Panc1 (cell line): Measurements from ENCODE around the gene UBE2J2. TPM values are rescaled to one million over a fixed set of nuclear protein-coding genes. Genes with fewer than 3 reads are reported as not detected.

Source experiments
- ATAC-seq: fragments of 200-7000 bp; cut with Tn5 transposase; 2 replicates; pipeline ENCODE4 v1.9.1; 2020; ENCODE audit warnings: mild to moderate bottlenecking, moderate library complexity
- BruUV-seq: library from RNA; stranded (reverse); fragments of 400-500 nt; replicated peaks from 2 replicates; lab custom pipeline; 2021; lab: Mats Ljungman, UMichigan
- CTCF ChIA-PET: fragments of 300-600 bp; sonication (Branson Sonifier 250); formaldehyde crosslinking; loops from one replicate; lab custom pipeline; 2022; ENCODE audit warnings: antibody characterized with exemption; lab: Charles Lee
- POLR2A ChIA-PET: fragments of 300-600 bp; sonication (Branson Sonifier 250); formaldehyde crosslinking; loops from one replicate; lab custom pipeline; 2022; ENCODE audit warnings: antibody characterized with exemption; lab: Charles Lee
- DNase-seq: peaks from one replicate; pipeline ENCODE4 v3.0.0-alpha.2; 2010; ENCODE audit warnings: low read depth, low spot score
- H3K27ac ChIP-seq: 2 replicates; pipeline ENCODE4 v1.5.1; 2011; ENCODE audit warnings: mild to moderate bottlenecking, low read length, inconsistent platforms
- H3K27me3 ChIP-seq: fragments of 200-500 bp; sonication (Bioruptor generic); 2 replicates; pipeline ENCODE4 v1.6.0; 2014; ENCODE audit warnings: low read length, inconsistent platforms; ENCODE audit not compliant: control insufficient read depth, insufficient read depth
- H3K36me3 ChIP-seq: fragments of 200-500 bp; sonication (Bioruptor generic); 2 replicates; pipeline ENCODE4 v1.5.1; 2014; ENCODE audit warnings: inconsistent platforms, mild to moderate bottlenecking, low read length, moderate library complexity; ENCODE audit not compliant: control insufficient read depth, insufficient read depth
- H3K4me1 ChIP-seq: 2 replicates; pipeline ENCODE4 v1.5.1; 2011; ENCODE audit warnings: inconsistent platforms, mild to moderate bottlenecking, low read length, moderate library complexity; ENCODE audit not compliant: control insufficient read depth, insufficient read depth
- H3K4me3 ChIP-seq, 2 experiments: 2 replicates each; pipeline ENCODE4 v1.5.1; 2011 to 2012; ENCODE audit warnings: low read depth in 2 of 2, low read length in 2 of 2, mild to moderate bottlenecking in 2 of 2, inconsistent platforms in 1 of 2, moderate library complexity in 1 of 2
- H3K9me3 ChIP-seq: fragments of 200-500 bp; sonication (Bioruptor generic); 2 replicates; pipeline ENCODE4 v1.5.1; 2014; ENCODE audit warnings: low read depth, mild to moderate bottlenecking, inconsistent platforms, low read length, moderate library complexity; ENCODE audit not compliant: control insufficient read depth, insufficient read depth
- CTCF ChIP-seq: fragments of 450-650 bp; IDR thresholded peaks from 2 replicates; pipeline ENCODE4 v1.5.1; 2017; ENCODE audit warnings: mild to moderate bottlenecking
- POLR2AphosphoS5 ChIP-seq: IDR thresholded peaks from 2 replicates; pipeline ENCODE4 v1.6.1; 2012; ENCODE audit warnings: mild to moderate bottlenecking, low read depth, low read length, moderate library complexity
- REST ChIP-seq, 2 experiments: IDR thresholded peaks; 2 replicates each; pipeline ENCODE4 v1.6.1; 2011 to 2012; ENCODE audit warnings: low read depth in 2 of 2, control low read depth in 1 of 2, low read length in 1 of 2, mild to moderate bottlenecking in 1 of 2, moderate library complexity in 1 of 2; ENCODE audit not compliant: insufficient read depth in 1 of 2
- SIN3A ChIP-seq: IDR thresholded peaks from 2 replicates; pipeline ENCODE4 v1.6.1; 2012; ENCODE audit warnings: low read depth, mild to moderate bottlenecking, low read length, moderate library complexity, borderline replicate concordance; ENCODE audit not compliant: insufficient read depth
- TCF7L2 ChIP-seq: IDR thresholded peaks from 2 replicates; pipeline ENCODE4 v1.6.1; 2011; ENCODE audit warnings: mild to moderate bottlenecking, low read depth, low read length, inconsistent platforms
- in situ Hi-C: cut with HindIII; loops from 2 replicates; pipeline ENCODE4 v1.10.0; 2016; ENCODE audit warnings: low sequenced_read_pairs, low pct_unique_long_range_greater_than_20kb
- intact Hi-C: fragments of 100-400 bp; cut with micrococcal nuclease; formaldehyde crosslinking; loops from one replicate; pipeline ENCODE4 v1.10.0; 2022; ENCODE audit not compliant: unreplicated experiment
- total RNA-seq: library from RNA; stranded (reverse); gene quantifications from one replicate; pipeline ENCODE4 v1.2.1, GENCODE V29; 2021; ENCODE audit not compliant: unreplicated experiment

UBE2J2 gene
- total RNA-seq, 1 experiment from 2014 or later = 101 TPM

GRCh38 chr1:1307261-1307922 is 33.7 kb upstream of the UBE2J2 start:
- ATAC-seq (peak; percentile 6; the same call in 1 of the 2 replicates), DNase-seq (no peak)
- Histone ChIP-seq H3K4me3 (peak overlapping the region; percentile 61 to 72), H3K27ac (0 out of 2 replicates have a peak overlapping the region, but pooled peaks have one; percentile 34), H3K36me3 (no peaks in the 10 kb centered on the region; the same call in 1 of the 2 replicates), H3K27me3 (no peaks in the 10 kb centered on the region), H3K4me1 (peaks cover 44% of the 10 kb centered on the region), H3K9me3 (no peaks in the 10 kb centered on the region)
- intact Hi-C loops (no loop called here), in situ Hi-C loops (no loop called here)
- POLR2A ChIA-PET = no interaction called here
- CTCF ChIA-PET = no interaction called here
- no TSS peak for BruUV-seq
- TF ChIP-seq REST (IDR thresholded peaks at IDR 0.05; ENCODE audit: insufficient read depth in 1 of 2, low read depth in 2 of 2, low read length in 1 of 2) = no peak
- TF ChIP-seq TCF7L2 = no peak
- TF ChIP-seq SIN3A = no peak
- TF ChIP-seq POLR2AphosphoS5 = no peak
- no peak for TF ChIP-seq CTCF

GRCh38 chr1:1306661-1307260 is 33.1 kb upstream of the UBE2J2 start:
- Histone ChIP-seq H3K9me3 (no peaks in the 10 kb centered on the region), H3K27me3 (no peaks in the 10 kb centered on the region), H3K36me3 (no peaks in the 10 kb centered on the region; the same call in 1 of the 2 replicates), H3K27ac (no peak overlapping the region), H3K4me3 (peak overlapping the region; percentile 61 to 72), H3K4me1 (peaks cover 44% of the 10 kb centered on the region)
- no peak for ATAC-seq
- in situ Hi-C loops (no loop called here), intact Hi-C loops (no loop called here)
- TF ChIP-seq SIN3A (no peak), REST (IDR thresholded peaks at IDR 0.05; ENCODE audit: insufficient read depth in 1 of 2, low read depth in 2 of 2, low read length in 1 of 2) (no peak), CTCF (no peak), POLR2AphosphoS5 (no peak), TCF7L2 (no peak)
- POLR2A ChIA-PET = no interaction called here
- DNase-seq = no peak
- TSS peak; percentile 47 for BruUV-seq
- CTCF ChIA-PET = no interaction called here
